H9 (cell line): Measurements from ENCODE around the gene TRANK1. TPM values are rescaled to one million over a fixed set of nuclear protein-coding genes. Genes with fewer than 3 reads are reported as not detected.

Source experiments
- DNase-seq: peaks from one replicate; pipeline ENCODE4 v3.0.0-alpha.2; 2017
- H2AFZ ChIP-seq: one replicate; pipeline ENCODE4 v1.6.1; 2013; ENCODE audit warnings: mild to moderate bottlenecking, low read length, control low read depth, moderate library complexity
- H2AK5ac ChIP-seq: 2 replicates; pipeline ENCODE4 v1.6.1; 2013; ENCODE audit warnings: low read length, control low read depth, mixed read lengths; ENCODE audit not compliant: insufficient read length
- H2BK120ac ChIP-seq: one replicate; pipeline ENCODE4 v1.6.1; 2013; ENCODE audit warnings: low read depth, mild to moderate bottlenecking, low read length, control low read depth, inconsistent platforms; ENCODE audit not compliant: poor library complexity, severe bottlenecking
- H2BK12ac ChIP-seq: 2 replicates; pipeline ENCODE4 v1.6.1; 2013; ENCODE audit warnings: low read length, control low read depth, mixed read lengths, low read depth; ENCODE audit not compliant: insufficient read length
- H2BK15ac ChIP-seq: 2 replicates; pipeline ENCODE4 v1.6.1; 2013; ENCODE audit warnings: low read depth, low read length, control low read depth
- H2BK20ac ChIP-seq: one replicate; pipeline ENCODE4 v1.6.1; 2013; ENCODE audit warnings: low read depth, mild to moderate bottlenecking, low read length, control low read depth, inconsistent platforms; ENCODE audit not compliant: poor library complexity, severe bottlenecking
- H2BK5ac ChIP-seq: 2 replicates; pipeline ENCODE4 v1.6.1; 2013; ENCODE audit warnings: low read length, control low read depth, mixed read lengths; ENCODE audit not compliant: insufficient read length
- H3K14ac ChIP-seq: 2 replicates; pipeline ENCODE4 v1.6.1; 2013; ENCODE audit warnings: low read length, control low read depth; ENCODE audit not compliant: insufficient read depth
- H3K18ac ChIP-seq: 2 replicates; pipeline ENCODE4 v1.6.1; 2013; ENCODE audit warnings: low read depth, mild to moderate bottlenecking, mixed read lengths, low read length, control low read depth; ENCODE audit not compliant: insufficient read length
- H3K23ac ChIP-seq: 2 replicates; pipeline ENCODE4 v1.6.1; 2013; ENCODE audit warnings: low read length, control low read depth, mixed read lengths, low read depth; ENCODE audit not compliant: insufficient read length
- H3K23me2 ChIP-seq: 2 replicates; pipeline ENCODE4 v1.6.1; 2013; ENCODE audit warnings: low read depth, mild to moderate bottlenecking, mixed read lengths, low read length, control low read depth; ENCODE audit not compliant: insufficient read length, poor library complexity, severe bottlenecking
- H3K27ac ChIP-seq: 2 replicates; pipeline ENCODE4 v1.5.1; 2013; ENCODE audit warnings: low read length, control low read depth, mixed read lengths, low read depth; ENCODE audit not compliant: insufficient read length
- H3K27me3 ChIP-seq: 2 replicates; pipeline ENCODE4 v1.6.1; 2013; ENCODE audit warnings: low read length, control low read depth, inconsistent platforms; ENCODE audit not compliant: insufficient read depth
- H3K4ac ChIP-seq: 2 replicates; pipeline ENCODE4 v1.6.1; 2013; ENCODE audit warnings: low read depth, mild to moderate bottlenecking, control low read depth, inconsistent platforms, low read length, moderate library complexity
- H3K4me1 ChIP-seq: 2 replicates; pipeline ENCODE4 v1.6.1; 2013; ENCODE audit warnings: low read length, control low read depth, inconsistent platforms; ENCODE audit not compliant: insufficient read depth
- H3K4me2 ChIP-seq: 2 replicates; pipeline ENCODE4 v1.6.1; 2013; ENCODE audit warnings: low read length, control low read depth, mixed read lengths; ENCODE audit not compliant: insufficient read length, insufficient read depth
- H3K56ac ChIP-seq: 2 replicates; pipeline ENCODE4 v1.6.1; 2013; ENCODE audit warnings: low read depth, mild to moderate bottlenecking, mixed read lengths, low read length, control low read depth; ENCODE audit not compliant: insufficient read length
- H3K79me1 ChIP-seq: 2 replicates; pipeline ENCODE4 v1.6.1; 2013; ENCODE audit warnings: low read depth, mild to moderate bottlenecking, moderate library complexity, low read length, control low read depth, inconsistent platforms; ENCODE audit not compliant: insufficient read depth, poor library complexity, severe bottlenecking
- H3K79me2 ChIP-seq: 2 replicates; pipeline ENCODE4 v1.6.1; 2013; ENCODE audit warnings: low read length, control low read depth, inconsistent platforms; ENCODE audit not compliant: insufficient read depth
- H3K9ac ChIP-seq: 2 replicates; pipeline ENCODE4 v1.6.1; 2013; ENCODE audit warnings: low read length, control low read depth, mixed read lengths; ENCODE audit not compliant: insufficient read length; ENCODE audit errors: extremely low read depth
- H3K9me3 ChIP-seq: one replicate; pipeline ENCODE4 v1.6.1; 2013; ENCODE audit warnings: low read depth, low read length, inconsistent platforms; ENCODE audit not compliant: control insufficient read depth
- H3T11ph ChIP-seq: one replicate; pipeline ENCODE4 v1.6.1; 2013; ENCODE audit warnings: mild to moderate bottlenecking, low read length, control low read depth, inconsistent platforms
- H4K20me1 ChIP-seq: one replicate; pipeline ENCODE4 v1.6.1; 2013; ENCODE audit not compliant: control insufficient read depth, insufficient read length, insufficient read depth
- H4K5ac ChIP-seq: 2 replicates; pipeline ENCODE4 v1.6.1; 2013; ENCODE audit warnings: low read depth, mild to moderate bottlenecking, mixed read lengths, low read length, control low read depth; ENCODE audit not compliant: insufficient read length
- H4K8ac ChIP-seq: replicated peaks from 2 replicates; pipeline ENCODE4 v1.6.1; 2013; ENCODE audit warnings: low read length, control low read depth, mixed read lengths, low read depth; ENCODE audit not compliant: insufficient read length
- H4K91ac ChIP-seq: 2 replicates; pipeline ENCODE4 v1.6.1; 2013; ENCODE audit warnings: low read depth, mild to moderate bottlenecking, moderate library complexity, mixed read lengths, low read length, control low read depth; ENCODE audit not compliant: insufficient read length
- H3K27ac Mint-ChIP-seq, 3 experiments: 2 replicates in 2 of 3; 3 replicates in 1 of 3; pipeline ENCODE4 v1.8.0; 2020 to 2021; ENCODE audit warnings: mixed read lengths in 3 of 3, mild to moderate bottlenecking in 1 of 3, moderate library complexity in 1 of 3
- H3K27me3 Mint-ChIP-seq: 2 replicates; pipeline ENCODE4 v1.8.0; 2021; ENCODE audit warnings: low read depth, mild to moderate bottlenecking, moderate library complexity, mixed read lengths
- H3K36me3 Mint-ChIP-seq, 3 experiments: 2 replicates in 2 of 3; 3 replicates in 1 of 3; pipeline ENCODE4 v1.8.0; 2020 to 2021; ENCODE audit warnings: low read depth in 3 of 3, mixed read lengths in 3 of 3; ENCODE audit not compliant: insufficient read depth in 1 of 3
- H3K4me1 Mint-ChIP-seq, 2 experiments: 2 replicates each; pipeline ENCODE4 v1.8.0; 2020; ENCODE audit warnings: mixed read lengths in 2 of 2
- H3K4me3 Mint-ChIP-seq, 2 experiments: 2 replicates in 1 of 2; 3 replicates in 1 of 2; pipeline ENCODE4 v1.8.0; 2020 to 2021; ENCODE audit warnings: mild to moderate bottlenecking in 2 of 2, mixed read lengths in 2 of 2, moderate library complexity in 1 of 2
- H3K9me3 Mint-ChIP-seq, 2 experiments: 2 replicates in 1 of 2; 3 replicates in 1 of 2; pipeline ENCODE4 v1.8.0; 2020; ENCODE audit warnings: mild to moderate bottlenecking in 2 of 2, mixed read lengths in 2 of 2, moderate library complexity in 1 of 2
- WGBS: extraction: QIAGEN DNeasy Blood & Tissue Kit; methylation state at CpG from one replicate; pipeline ENCODE4 v1.1.7; 2013; ENCODE audit warnings: missing lambda C conversion rate, low lambda C conversion rate, mixed read lengths; ENCODE audit not compliant: insufficient read length; ENCODE audit errors: extremely low coverage; 5-methylcytosine and 5-hydroxymethylcytosine counted together
- total RNA-seq: library from RNA; stranded (reverse); gene quantifications from 2 replicates; pipeline ENCODE4 v1.2.1, GENCODE V29; 2021
- TF ChIP-seq, protein P1 (sequence below): fragments of 200-600 bp; sonication (generic); conservative IDR thresholded peaks from 3 replicates; pipeline ENCODE4 v1.8.0; 2021; ENCODE audit warnings: antibody characterized with exemption, mild to moderate bottlenecking

TRANK1 gene
- total RNA-seq, 1 experiment from 2014 or later: 5.9 TPM

DNA sequence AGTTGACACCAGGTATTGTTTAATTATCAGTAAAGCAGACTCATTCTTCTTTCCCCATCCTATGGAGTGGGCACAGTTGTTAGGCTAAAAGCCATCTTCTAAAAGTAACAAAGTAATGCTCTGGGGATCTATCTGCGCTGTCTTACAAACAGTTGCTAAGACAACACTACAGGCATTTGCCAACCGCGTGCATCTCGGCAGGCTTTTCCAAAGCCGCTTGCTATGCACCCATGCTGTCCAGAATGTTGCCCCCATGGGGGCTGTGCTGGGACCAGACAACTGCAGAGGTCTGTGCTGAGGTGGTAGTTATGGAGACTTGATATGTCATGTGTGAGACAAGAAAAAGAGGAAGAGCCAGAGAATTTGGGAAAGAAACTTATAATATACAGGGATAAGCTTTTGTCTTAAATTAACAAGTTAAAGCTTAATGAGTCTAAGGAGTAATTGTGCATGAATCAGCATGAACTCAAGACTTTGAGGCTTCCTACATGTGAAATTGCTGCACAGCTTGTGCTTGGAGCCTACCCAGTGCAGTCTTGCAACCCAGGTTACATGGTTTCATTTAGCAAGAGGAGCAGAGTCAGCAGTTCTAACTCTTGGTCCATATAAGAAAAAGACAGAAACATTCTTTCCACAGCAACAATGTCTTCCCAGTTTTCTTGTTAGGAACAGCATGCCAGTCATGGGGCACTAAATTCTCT is 141.6 kb downstream of the TRANK1 start:
- Histone ChIP-seq H3K4ac (no peak overlapping the region), H3K23me2 (no peaks in the 10 kb centered on the region), H3K56ac (no peak overlapping the region), H4K8ac (no peak overlapping the region), H4K91ac (no peak overlapping the region), H3K9ac (no peak overlapping the region), H3K79me1 (no peaks in the 10 kb centered on the region), H3K27me3 (no peaks in the 10 kb centered on the region), H2BK5ac (no peak overlapping the region), H3K79me2 (no peaks in the 10 kb centered on the region), H3K9me3 (no peaks in the 10 kb centered on the region), H2BK12ac (no peak overlapping the region), H3K4me1 (no peaks in the 10 kb centered on the region; the same call in 1 of the 2 replicates), H2BK15ac (no peak overlapping the region), H3K27ac (no peak overlapping the region), H4K5ac (no peak overlapping the region), H4K20me1 (no peaks in the 10 kb centered on the region), H3K14ac (no peak overlapping the region), H3K18ac (no peak overlapping the region), H2BK120ac (no peak overlapping the region), H2AFZ (no peak overlapping the region), H3K23ac (no peak overlapping the region), H3K4me2 (no peak overlapping the region), H2BK20ac (no peak overlapping the region), H3T11ph (no peak overlapping the region), H2AK5ac (no peak overlapping the region)
- Mint-ChIP-seq H3K36me3 (peaks cover 0 to 14% (median 0%) of the 10 kb centered on the region in 3 experiments; a peak in 3 of 7 replicates), H3K27me3 (no peaks in the 10 kb centered on the region), H3K27ac (no peak overlapping the region), H3K4me1 (peaks cover 15 to 17% of the 10 kb centered on the region in 2 experiments), H3K4me3 (no peak overlapping the region), H3K9me3 (peaks cover 13 to 18% of the 10 kb centered on the region in 2 experiments)
- no CpG with 5 or more reads among the region's 5 CpGs for WGBS
- TF ChIP-seq, protein P1, sequence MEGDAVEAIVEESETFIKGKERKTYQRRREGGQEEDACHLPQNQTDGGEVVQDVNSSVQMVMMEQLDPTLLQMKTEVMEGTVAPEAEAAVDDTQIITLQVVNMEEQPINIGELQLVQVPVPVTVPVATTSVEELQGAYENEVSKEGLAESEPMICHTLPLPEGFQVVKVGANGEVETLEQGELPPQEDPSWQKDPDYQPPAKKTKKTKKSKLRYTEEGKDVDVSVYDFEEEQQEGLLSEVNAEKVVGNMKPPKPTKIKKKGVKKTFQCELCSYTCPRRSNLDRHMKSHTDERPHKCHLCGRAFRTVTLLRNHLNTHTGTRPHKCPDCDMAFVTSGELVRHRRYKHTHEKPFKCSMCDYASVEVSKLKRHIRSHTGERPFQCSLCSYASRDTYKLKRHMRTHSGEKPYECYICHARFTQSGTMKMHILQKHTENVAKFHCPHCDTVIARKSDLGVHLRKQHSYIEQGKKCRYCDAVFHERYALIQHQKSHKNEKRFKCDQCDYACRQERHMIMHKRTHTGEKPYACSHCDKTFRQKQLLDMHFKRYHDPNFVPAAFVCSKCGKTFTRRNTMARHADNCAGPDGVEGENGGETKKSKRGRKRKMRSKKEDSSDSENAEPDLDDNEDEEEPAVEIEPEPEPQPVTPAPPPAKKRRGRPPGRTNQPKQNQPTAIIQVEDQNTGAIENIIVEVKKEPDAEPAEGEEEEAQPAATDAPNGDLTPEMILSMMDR: no peak
- no peak for DNase-seq
